DMS 273 treated with DMSO at 0.1 percent for 48 hours (cell line): ENCODE measurements around the gene GTF2F1.
A peak's percentile ranks its signal among the peaks of the same experiment; 100 is the strongest.
"Not testable (repeated sequence)": the region's sequence is repeated elsewhere in the genome, so short reads cannot be mapped to it uniquely, and the experiment has no call there.

ENCODE experiments used
- DNase-seq: peaks from one replicate; lab custom pipeline; 2025; lab: John Stamatoyannopoulos, UW

GTF2F1 gene

GRCh38 chr19:6355321-6356040 is 37.5 kb downstream of the GTF2F1 start:
- DNase-seq: not testable (repeated sequence)

DNA sequence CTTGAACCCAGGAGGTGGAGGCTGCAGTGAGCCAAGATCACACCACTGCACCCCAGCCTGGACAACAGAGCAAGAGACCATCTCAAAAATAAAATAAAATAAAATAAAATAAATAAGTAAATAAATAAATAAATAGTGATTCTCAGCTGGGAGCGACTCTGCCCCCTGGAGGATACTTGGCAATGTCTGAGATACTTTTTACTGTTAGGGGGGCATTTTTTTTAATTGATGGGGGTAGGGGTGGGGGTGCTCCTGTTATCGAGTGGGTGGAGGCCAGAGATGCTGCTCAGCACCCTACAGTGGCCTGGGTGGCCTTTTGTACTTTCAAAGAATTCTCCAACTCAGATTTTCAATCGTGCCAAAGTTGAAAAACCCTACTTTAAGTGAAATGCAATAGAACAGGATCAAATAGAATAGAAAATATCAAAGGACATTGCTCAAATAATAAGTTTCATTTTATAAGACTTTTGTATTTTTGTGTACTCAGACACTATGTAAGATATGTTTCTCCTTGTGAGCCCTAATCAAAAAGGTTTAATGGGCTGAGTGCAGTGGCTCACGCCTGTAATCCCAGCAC is 38.8 kb downstream of the GTF2F1 start:
- no peak for DNase-seq

DNA sequence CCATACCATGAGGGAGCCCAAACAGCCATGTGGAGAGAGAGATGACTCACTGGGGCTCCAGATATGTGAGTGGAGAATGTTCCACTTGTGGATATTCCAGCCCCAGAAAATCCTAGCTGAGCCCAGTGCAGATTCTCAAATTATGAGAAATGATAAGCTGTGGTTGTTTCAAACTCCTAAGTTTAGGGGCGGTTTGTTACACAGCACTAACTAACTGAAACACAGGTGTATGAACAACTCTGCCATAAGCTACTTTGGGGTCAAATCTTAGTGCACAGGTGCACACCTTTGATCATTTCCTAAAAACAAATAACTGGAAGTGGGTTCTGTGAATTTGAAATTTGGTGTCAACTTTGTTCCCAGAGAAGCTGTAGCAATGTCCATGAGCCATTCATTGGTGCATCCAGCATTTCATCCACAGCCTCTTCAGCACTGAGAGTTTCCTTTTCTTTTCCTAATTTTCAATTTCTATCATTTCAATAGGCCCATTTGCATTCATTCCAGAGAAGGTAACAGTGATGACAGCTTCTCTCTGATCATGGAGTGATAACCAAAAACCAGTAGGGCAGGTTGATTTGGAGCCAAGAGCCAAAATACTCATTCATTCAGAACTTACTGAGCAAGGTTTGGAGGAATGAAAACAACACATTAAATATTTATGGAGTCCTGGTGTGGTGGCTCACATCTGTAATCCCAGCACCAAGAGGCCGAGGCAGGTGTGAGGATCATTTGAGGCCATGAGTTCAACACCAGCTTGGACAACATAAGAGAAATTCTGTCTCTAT is 40.4 kb downstream of the GTF2F1 start:
- DNase-seq: no peak

GRCh38 chr19:6350688-6351087 is 42.3 kb downstream of the GTF2F1 start:
- no peak for DNase-seq

- not testable (repeated sequence) for DNase-seq
Observed at GRCh38 chr19:6349271-6349670, 43.7 kb downstream of the GTF2F1 start.

DNA sequence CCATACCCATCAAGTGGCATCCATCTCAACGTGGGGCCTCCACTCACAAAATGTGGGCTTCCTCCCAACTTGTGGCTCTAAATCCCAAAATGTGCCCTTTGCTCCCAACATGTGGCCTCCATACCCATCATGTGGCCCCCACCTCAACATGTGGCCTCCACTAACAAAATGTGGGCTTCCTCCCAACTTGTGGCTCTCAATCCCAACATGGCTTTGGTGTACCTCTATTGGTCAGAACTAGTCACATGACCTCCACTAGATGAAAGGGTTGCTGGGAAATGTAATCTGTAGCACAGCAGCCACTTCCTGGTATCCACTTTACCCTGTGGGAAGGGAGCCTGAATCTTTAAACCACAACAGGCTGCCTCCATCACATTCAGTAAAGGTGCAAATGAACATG is 49.5 kb downstream of the GTF2F1 start:
- no peak for DNase-seq

GRCh38 chr19:6340493-6341201 is 52.3 kb downstream of the GTF2F1 start:
- peak; percentile 44 for DNase-seq

- no peak for DNase-seq
Observed at GRCh38 chr19:6334490-6335285, 58.3 kb downstream of the GTF2F1 start.

DNA sequence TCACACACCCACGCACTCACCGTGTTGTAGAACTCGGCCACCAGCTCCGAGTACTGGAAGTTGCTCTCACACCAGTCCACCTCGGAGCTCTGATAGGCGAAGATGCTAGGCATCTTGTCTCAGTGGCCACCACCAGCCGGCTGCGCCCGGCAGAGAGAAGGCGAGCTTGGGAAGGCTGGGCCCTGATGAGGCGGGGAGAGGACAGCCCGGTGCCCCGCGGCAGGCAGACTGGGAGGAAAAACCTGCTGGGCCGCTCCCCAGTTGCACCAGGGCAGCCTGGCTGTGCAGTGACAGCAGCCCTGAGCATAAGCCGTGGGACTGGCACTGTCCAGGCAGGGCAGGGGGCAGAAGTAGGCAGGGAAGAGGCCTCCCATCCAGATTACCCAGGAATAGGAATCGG is 59.5 kb downstream of the GTF2F1 start, which contains the start of gene ACER1:
Gene ACER1 (minus strand): TSS at position 174 of the 400 bp plus-strand sequence. CDS start 61 bp downstream, at position 113.
- DNase-seq: no peak
